Measurements from ENCODE around the gene FAM210B. TPM values are rescaled to one million over a fixed set of nuclear protein-coding genes. Genes with fewer than 3 reads are reported as not detected.

FAM210B gene
- total and polyA plus RNA-seq, 10 of the 15 experiments (the other 5 are each of a cell fraction or from before 2014, with no cell fraction given) = 0.13 to 1.4 (median 0.68) TPM

GRCh38 chr20:56348746-56349145, 10.0 kb upstream of the FAM210B start (continued):
- TF ChIP-seq CEBPB (IDR thresholded peaks at IDR 0.05; ENCODE audit: borderline replicate concordance in 1 of 2, low read depth in 2 of 2, low read length in 2 of 2) = no peak
- TF ChIP-seq CHD2 (IDR thresholded peaks at IDR 0.05; ENCODE audit: borderline replicate concordance, low read depth, low read length) = no peak
- TF ChIP-seq MXI1 (IDR thresholded peaks at IDR 0.05; ENCODE audit: low read depth, low read length) = no peak
- TF ChIP-seq ASH2L (IDR thresholded peaks at IDR 0.05; ENCODE audit: borderline replicate concordance, low read depth) = no peak

GRCh38 chr20:56350842-56351241, 7.9 kb upstream of the FAM210B start:
- Histone ChIP-seq H3K4me2 (ENCODE audit: control insufficient read depth, insufficient read depth) (no peak overlapping the region), H2AFZ (ENCODE audit: control insufficient read depth, low read depth, low read length) (no peak overlapping the region), H3K4me1 (ENCODE audit: control insufficient read depth, insufficient read depth, low read length) (no peaks in the 10 kb centered on the region), H3K36me3 (ENCODE audit: control insufficient read depth in 2 of 2, insufficient read depth in 2 of 2, low read length in 1 of 2) (no peaks in the 10 kb centered on the region), H3K27me3 (replicated peaks in 1 of 2; ENCODE audit: control insufficient read depth in 2 of 2, insufficient read depth in 2 of 2, low read length in 1 of 2) (peaks cover 0 to 10% of the 10 kb centered on the region in 2 experiments; a peak in 1 of 4 replicates), H3K27ac (ENCODE audit: control insufficient read depth, insufficient read depth) (no peak overlapping the region), H4K20me1 (ENCODE audit: control insufficient read depth, insufficient read depth) (no peaks in the 10 kb centered on the region), H3K79me2 (ENCODE audit: control insufficient read depth, insufficient read depth, low read length) (no peaks in the 10 kb centered on the region), H3K9ac (ENCODE audit: control insufficient read depth, insufficient read depth, low read length) (no peak overlapping the region), H3K9me3 (replicated peaks; ENCODE audit: control insufficient read depth, insufficient read depth, low read length) (no peaks in the 10 kb centered on the region), H3K4me3 (no peak overlapping the region)
- BruUV-seq (replicated peaks) = no TSS peak
- ChIA-PET SMC1A (ENCODE audit: uncharacterized antibody, unreplicated experiment) (no interaction called here), POLR2A (no interaction called here), RAD21 (ENCODE audit: unreplicated experiment) (no interaction called here), CTCF (no interaction called here)
- FAIRE-seq (no peak), DNase-seq (ENCODE audit: low read depth, low spot score) (no peak), ATAC-seq (no peak)
- no peak for TF ChIP-seq ZNF274 (IDR thresholded peaks at IDR 0.05; ENCODE audit: insufficient read depth, insufficient read length)
- no peak for TF ChIP-seq SMARCA5 (IDR thresholded peaks at IDR 0.05)
- TF ChIP-seq RELB (IDR thresholded peaks at IDR 0.05; ENCODE audit: low read depth) = no peak
- TF ChIP-seq MYC (IDR thresholded peaks at IDR 0.05; ENCODE audit: insufficient read depth, insufficient read length, insufficient replicate concordance, low read length, severe bottlenecking) = no peak
- no peak for TF ChIP-seq CREB1 (IDR thresholded peaks at IDR 0.05; ENCODE audit: low read depth)
- TF ChIP-seq CTCF (IDR thresholded peaks at IDR 0.05 in 2 of 3, conservative IDR thresholded peaks at IDR 0.05 in 1 of 3; ENCODE audit: control insufficient read depth in 2 of 3, extremely low read depth in 1 of 3, insufficient read depth in 1 of 3, low read depth in 3 of 3, low read length in 3 of 3) = no peak
- no peak for TF ChIP-seq ZNF384 (IDR thresholded peaks at IDR 0.05; ENCODE audit: borderline replicate concordance, low read depth, low read length)
- TF ChIP-seq MTA2 (IDR thresholded peaks at IDR 0.05; ENCODE audit: low read depth) = no peak
- no peak for TF ChIP-seq TCF12 (IDR thresholded peaks at IDR 0.05; ENCODE audit: low read depth, low read length)
- TF ChIP-seq KDM1A (IDR thresholded peaks at IDR 0.05; ENCODE audit: borderline replicate concordance) = no peak
- TF ChIP-seq ASH2L (IDR thresholded peaks at IDR 0.05; ENCODE audit: borderline replicate concordance, low read depth) = no peak
- TF ChIP-seq HCFC1 (IDR thresholded peaks at IDR 0.05; ENCODE audit: low read length) = no peak
- no peak for TF ChIP-seq MTA3 (IDR thresholded peaks at IDR 0.05; ENCODE audit: borderline replicate concordance, low read length)
- TF ChIP-seq RAD51 (IDR thresholded peaks at IDR 0.05) = no peak
- in situ Hi-C loops (cut with MboI) = no loop called here
- WGBS (ENCODE audit: insufficient coverage, insufficient replicate concordance, low lambda C conversion rate, missing lambda C conversion rate) = 22% methylated on average over 2 of the region's 2 CpGs
- intact Hi-C loops (cut with micrococcal nuclease; ENCODE audit: unreplicated experiment) = no loop called here
